SKM-1 treated with dmso at 0.1 percent for 144 hours (cell line): ENCODE measurements around the gene RALGAPA1.
"Not testable (repeated sequence)": the region's sequence is repeated elsewhere in the genome, so short reads cannot be mapped to it uniquely, and the experiment has no call there.

Source experiments
- DNase-seq: peaks from one replicate; lab custom pipeline; 2025; ENCODE audit not compliant: unreplicated experiment; lab: John Stamatoyannopoulos, UW

RALGAPA1 gene

GRCh38 chr14:35766036-35766699 is 42.9 kb downstream of the RALGAPA1 start:
- DNase-seq = no peak

GRCh38 chr14:35761922-35762321 is 47.2 kb downstream of the RALGAPA1 start:
- no peak for DNase-seq

- DNase-seq = no peak
Observed at GRCh38 chr14:35760143-35760542, 49.0 kb downstream of the RALGAPA1 start.

GRCh38 chr14:35758523-35759129 is 50.5 kb downstream of the RALGAPA1 start:
- DNase-seq = no peak

GRCh38 chr14:35754671-35755070 is 54.4 kb downstream of the RALGAPA1 start:
- DNase-seq = no peak

- no peak for DNase-seq
Observed at GRCh38 chr14:35752380-35752779, 56.7 kb downstream of the RALGAPA1 start.

GRCh38 chr14:35750202-35750904 is 58.7 kb downstream of the RALGAPA1 start:
- DNase-seq = no peak

GRCh38 chr14:35747379-35747778 is 61.7 kb downstream of the RALGAPA1 start:
- no peak for DNase-seq

GRCh38 chr14:35742442-35742841 is 66.7 kb downstream of the RALGAPA1 start:
- DNase-seq = no peak

GRCh38 chr14:35742032-35742371 is 67.1 kb downstream of the RALGAPA1 start:
- DNase-seq = no peak

GRCh38 chr14:35741345-35742031 is 67.6 kb downstream of the RALGAPA1 start:
- no peak for DNase-seq

GRCh38 chr14:35740215-35740614 is 68.9 kb downstream of the RALGAPA1 start:
- DNase-seq = no peak

GRCh38 chr14:35735163-35735562 is 73.9 kb downstream of the RALGAPA1 start:
- not testable (repeated sequence) for DNase-seq

GRCh38 chr14:35733510-35733909 is 75.6 kb downstream of the RALGAPA1 start:
- not testable (repeated sequence) for DNase-seq

- DNase-seq = no peak
Observed at GRCh38 chr14:35730871-35731270, 78.2 kb downstream of the RALGAPA1 start.

- DNase-seq = no peak
Observed at GRCh38 chr14:35727764-35728163, 81.3 kb downstream of the RALGAPA1 start.

GRCh38 chr14:35725930-35726329 is 83.2 kb downstream of the RALGAPA1 start:
- DNase-seq = no peak

GRCh38 chr14:35715079-35715478 is 94.0 kb downstream of the RALGAPA1 start:
- DNase-seq = no peak

- DNase-seq = no peak
Observed at GRCh38 chr14:35712466-35712865, 96.6 kb downstream of the RALGAPA1 start.

GRCh38 chr14:35708062-35708461 is 101.0 kb downstream of the RALGAPA1 start:
- DNase-seq = no peak

- no peak for DNase-seq
Observed at GRCh38 chr14:35705636-35706035, 103.5 kb downstream of the RALGAPA1 start.
